ENCODE data around the gene IMPACT. TPM values are rescaled to one million over a fixed set of nuclear protein-coding genes. Genes with fewer than 3 reads are reported as not detected.

The IMPACT gene
- total RNA-seq, 2 donors from 2014 or later = 44.0 to 59.2 TPM

DNA sequence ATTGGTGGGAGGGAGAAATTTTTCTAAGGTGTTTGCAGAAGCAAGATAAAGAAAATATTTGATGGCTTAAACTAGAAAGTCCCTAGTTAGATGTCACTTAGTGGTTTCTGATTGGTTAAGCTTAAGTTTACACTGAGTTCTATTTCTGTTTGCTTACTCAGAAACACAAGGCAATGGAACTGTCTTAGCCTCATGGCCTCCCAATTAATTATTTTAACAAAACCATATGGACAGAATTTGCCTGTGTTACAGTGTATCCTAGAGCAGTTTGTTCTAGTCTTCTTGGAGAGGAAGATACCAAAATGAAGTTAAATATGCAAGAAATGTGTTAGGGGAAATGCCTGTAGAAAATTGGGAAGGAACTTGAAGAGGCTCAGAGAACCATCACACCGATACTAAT, 4.6 kb upstream of the IMPACT start:
- H3K9me3 Mint-ChIP-seq = no peaks in the 10 kb centered on the region
- whole genome bisulfite sequencing, 2 experiments (ENCODE audit: insufficient coverage in 1 of 2, insufficient read length in 1 of 2) = 97 to 100% methylated on average over 1 of the region's 1 CpG
- peaks cover 6% of the 10 kb centered on the region for H3K4me1 Mint-ChIP-seq
- Histone ChIP-seq H3K9me3 (ENCODE audit: control insufficient read depth, low read length) (no peaks in the 10 kb centered on the region), H3K9ac (ENCODE audit: extremely low read depth, low read length, poor library complexity, severe bottlenecking) (no peak overlapping the region), H3K27ac (ENCODE audit: low read depth, low read length) (no peak overlapping the region), H3K36me3 (ENCODE audit: control insufficient read depth, insufficient read depth, low read length) (no peaks in the 10 kb centered on the region), H3K4me1 (ENCODE audit: control insufficient read depth, insufficient read depth, low read length) (no peaks in the 10 kb centered on the region), H3K4me3 (ENCODE audit: low read length) (no peak overlapping the region), H3K27me3 (ENCODE audit: control insufficient read depth, insufficient read depth, low read length, poor library complexity, severe bottlenecking) (peaks cover 29% of the 10 kb centered on the region)
- TF ChIP-seq, protein P1, sequence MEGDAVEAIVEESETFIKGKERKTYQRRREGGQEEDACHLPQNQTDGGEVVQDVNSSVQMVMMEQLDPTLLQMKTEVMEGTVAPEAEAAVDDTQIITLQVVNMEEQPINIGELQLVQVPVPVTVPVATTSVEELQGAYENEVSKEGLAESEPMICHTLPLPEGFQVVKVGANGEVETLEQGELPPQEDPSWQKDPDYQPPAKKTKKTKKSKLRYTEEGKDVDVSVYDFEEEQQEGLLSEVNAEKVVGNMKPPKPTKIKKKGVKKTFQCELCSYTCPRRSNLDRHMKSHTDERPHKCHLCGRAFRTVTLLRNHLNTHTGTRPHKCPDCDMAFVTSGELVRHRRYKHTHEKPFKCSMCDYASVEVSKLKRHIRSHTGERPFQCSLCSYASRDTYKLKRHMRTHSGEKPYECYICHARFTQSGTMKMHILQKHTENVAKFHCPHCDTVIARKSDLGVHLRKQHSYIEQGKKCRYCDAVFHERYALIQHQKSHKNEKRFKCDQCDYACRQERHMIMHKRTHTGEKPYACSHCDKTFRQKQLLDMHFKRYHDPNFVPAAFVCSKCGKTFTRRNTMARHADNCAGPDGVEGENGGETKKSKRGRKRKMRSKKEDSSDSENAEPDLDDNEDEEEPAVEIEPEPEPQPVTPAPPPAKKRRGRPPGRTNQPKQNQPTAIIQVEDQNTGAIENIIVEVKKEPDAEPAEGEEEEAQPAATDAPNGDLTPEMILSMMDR (conservative IDR thresholded peaks at IDR 0.05) = no peak
- peaks cover 14% of the 10 kb centered on the region for H3K27me3 Mint-ChIP-seq (ENCODE audit: insufficient read depth)
- H3K27ac Mint-ChIP-seq = no peak overlapping the region
- H3K36me3 Mint-ChIP-seq (ENCODE audit: low read depth) = no peaks in the 10 kb centered on the region
- no peak overlapping the region for H3K4me3 Mint-ChIP-seq
- DNase-seq = no peak

DNA sequence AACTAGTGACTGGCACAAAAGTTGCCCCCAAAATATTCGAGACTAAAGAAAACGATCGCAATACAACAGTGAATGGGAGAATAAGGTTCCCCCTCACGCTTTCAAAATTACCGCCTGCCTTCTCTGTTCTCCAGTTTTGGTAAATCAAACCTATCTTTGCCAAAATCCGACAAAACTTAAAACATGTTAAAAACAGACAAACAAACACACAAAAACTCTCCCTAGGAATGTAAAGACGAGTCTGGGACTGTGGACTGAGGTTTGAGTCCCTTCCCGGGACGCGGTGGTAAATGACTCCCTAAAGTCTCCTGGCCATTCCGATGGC, 435 bp upstream of the IMPACT start:
- peak overlapping the region; percentile 27 for H3K27ac ChIP-seq (ENCODE audit: low read depth, low read length)
- H3K9me3 ChIP-seq (ENCODE audit: control insufficient read depth, low read length) = no peaks in the 10 kb centered on the region
- H3K4me1 ChIP-seq (ENCODE audit: control insufficient read depth, insufficient read depth, low read length) = no peaks in the 10 kb centered on the region
- H3K9ac ChIP-seq (ENCODE audit: extremely low read depth, low read length, poor library complexity, severe bottlenecking) = peak overlapping the region; percentile 73
- 21 to 25% methylated on average over 11 of the region's 11 CpGs for WGBS, 2 experiments (ENCODE audit: insufficient coverage in 1 of 2, insufficient read length in 1 of 2)
- peaks cover 18% of the 10 kb centered on the region for H3K36me3 ChIP-seq (ENCODE audit: control insufficient read depth, insufficient read depth, low read length)
- Mint-ChIP-seq H3K27me3 (ENCODE audit: insufficient read depth) (peaks cover 8% of the 10 kb centered on the region), H3K4me1 (peaks cover 14% of the 10 kb centered on the region), H3K4me3 (peak overlapping the region; percentile 84), H3K36me3 (ENCODE audit: low read depth) (peaks cover 8% of the 10 kb centered on the region), H3K27ac (peak overlapping the region; percentile 97), H3K9me3 (no peaks in the 10 kb centered on the region)
- DNase-seq = no peak
- TF ChIP-seq, protein P1 (conservative IDR thresholded peaks at IDR 0.05) = no peak
- H3K27me3 ChIP-seq (ENCODE audit: control insufficient read depth, insufficient read depth, low read length, poor library complexity, severe bottlenecking) = peaks cover 29% of the 10 kb centered on the region
- peak overlapping the region; percentile 95 for H3K4me3 ChIP-seq (ENCODE audit: low read length)

DNA sequence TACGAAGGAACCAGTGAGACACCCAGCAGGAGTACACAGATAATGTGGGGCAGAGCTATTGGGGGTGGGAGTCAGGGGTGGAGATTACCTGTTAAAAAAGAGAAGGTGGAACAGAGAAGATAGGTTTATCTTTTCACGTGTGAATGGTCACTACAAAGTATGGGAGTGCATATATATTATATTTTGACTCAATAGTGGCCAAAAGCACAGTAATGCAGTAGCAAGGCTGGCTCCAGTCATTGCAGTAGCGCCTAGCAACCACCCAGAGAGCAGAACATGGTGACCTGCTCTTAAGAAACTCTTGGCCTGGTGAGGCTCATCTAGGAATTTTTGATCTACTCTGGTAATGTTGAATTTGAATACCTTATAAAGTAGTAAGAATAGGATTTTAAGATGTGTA, 1.0 kb downstream of the IMPACT start:
- DNase-seq = peak; percentile 38
- H3K4me3 ChIP-seq (ENCODE audit: low read length) = peak overlapping the region; percentile 95
- Mint-ChIP-seq H3K36me3 (ENCODE audit: low read depth) (peaks cover 16% of the 10 kb centered on the region), H3K27ac (peak overlapping the region; percentile 96), H3K4me3 (peak overlapping the region; percentile 84), H3K9me3 (no peaks in the 10 kb centered on the region), H3K27me3 (ENCODE audit: insufficient read depth) (peaks cover 8% of the 10 kb centered on the region), H3K4me1 (peaks cover 14% of the 10 kb centered on the region)
- peak overlapping the region; percentile 69 for H3K27ac ChIP-seq (ENCODE audit: low read depth, low read length)
- H3K9me3 ChIP-seq (ENCODE audit: control insufficient read depth, low read length) = no peaks in the 10 kb centered on the region
- H3K9ac ChIP-seq (ENCODE audit: extremely low read depth, low read length, poor library complexity, severe bottlenecking) = peak overlapping the region; percentile 73
- H3K27me3 ChIP-seq (ENCODE audit: control insufficient read depth, insufficient read depth, low read length, poor library complexity, severe bottlenecking) = peaks cover 29% of the 10 kb centered on the region
- TF ChIP-seq, protein P1 (conservative IDR thresholded peaks at IDR 0.05) = no peak
- H3K36me3 ChIP-seq (ENCODE audit: control insufficient read depth, insufficient read depth, low read length) = peaks cover 24% of the 10 kb centered on the region
- 20 to 31% methylated on average over 2 to 3 of the region's 3 CpGs for WGBS, 2 experiments (ENCODE audit: insufficient coverage in 1 of 2, insufficient read length in 1 of 2)
- no peaks in the 10 kb centered on the region for H3K4me1 ChIP-seq (ENCODE audit: control insufficient read depth, insufficient read depth, low read length)
